Measurements from ENCODE around the gene RNF144B. TPM values are rescaled to one million over a fixed set of nuclear protein-coding genes. Genes with fewer than 3 reads are reported as not detected.

The RNF144B gene
- total and polyA plus RNA-seq, 10 of the 15 experiments (the other 5 are each of a cell fraction or from before 2014, with no cell fraction given), result 0.03 to 0.18 (median 0.14) TPM

- H3K79me2 ChIP-seq (ENCODE audit: control insufficient read depth, insufficient read depth, low read length), result no peaks in the 10 kb centered on the region
- RAD21 ChIA-PET (ENCODE audit: unreplicated experiment), result interaction anchor here (0.7 to 4.4 kb wide), 5 partner anchors 29 to 690 kb away, joined by 3 to 16 read pairs (median 3); no protein-coding TSS in a partner anchor
- in situ Hi-C loops (cut with MboI) (no loop called here), intact Hi-C loops (cut with micrococcal nuclease; ENCODE audit: unreplicated experiment) (loop anchor here (10.0 kb wide), 1 partner anchor 382 kb away; the partner anchor contains the start of gene NHLRC1)
- H2AFZ ChIP-seq (ENCODE audit: control insufficient read depth, low read depth, low read length), result no peak overlapping the region
- POLR2A ChIA-PET, result interaction anchor here (1.1 kb wide), 1 partner anchor 809 kb away, joined by 3 read pairs; no protein-coding TSS in a partner anchor
- DNase-seq (ENCODE audit: low read depth, low spot score) (no peak), ATAC-seq (no peak), FAIRE-seq (no peak)
- H3K9me3 ChIP-seq (replicated peaks; ENCODE audit: control insufficient read depth, insufficient read depth, low read length), result no peaks in the 10 kb centered on the region
- H4K20me1 ChIP-seq (ENCODE audit: control insufficient read depth, insufficient read depth), result no peaks in the 10 kb centered on the region
- no peak overlapping the region for H3K27ac ChIP-seq (ENCODE audit: control insufficient read depth, insufficient read depth)
- 0 out of 4 replicates have a peak, but pooled peaks cover 0 to 4% of the 10 kb centered on the region in 2 experiments for H3K27me3 ChIP-seq (replicated peaks in 1 of 2; ENCODE audit: control insufficient read depth in 2 of 2, insufficient read depth in 2 of 2, low read length in 1 of 2)
- TF ChIP-seq RELA (IDR thresholded peaks at IDR 0.05; ENCODE audit: borderline replicate concordance, partially characterized antibody) (no peak), TCF7 (IDR thresholded peaks at IDR 0.05; ENCODE audit: borderline replicate concordance) (no peak), SPI1 (IDR thresholded peaks at IDR 0.05; ENCODE audit: borderline replicate concordance, insufficient read depth, low read depth, low read length) (no peak), STAT1 (conservative IDR thresholded peaks at IDR 0.05) (no peak), BRCA1 (IDR thresholded peaks at IDR 0.05; ENCODE audit: low read depth, low read length) (no peak)
- no TSS peak for BruUV-seq (replicated peaks)
- CTCF ChIA-PET, result interaction anchor here (6.0 to 7.5 kb wide), 2 partner anchors 178 to 183 kb away, joined by 62 to 126 read pairs; no protein-coding TSS in a partner anchor
- H3K4me3 ChIP-seq, result no peak overlapping the region
- H3K4me1 ChIP-seq (ENCODE audit: control insufficient read depth, insufficient read depth, low read length), result no peaks in the 10 kb centered on the region
- 55% methylated on average over 7 of the region's 7 CpGs for WGBS (ENCODE audit: insufficient coverage, insufficient replicate concordance, low lambda C conversion rate, missing lambda C conversion rate)
- no peak overlapping the region for H3K9ac ChIP-seq (ENCODE audit: control insufficient read depth, insufficient read depth, low read length)
- no peak overlapping the region for H3K4me2 ChIP-seq (ENCODE audit: control insufficient read depth, insufficient read depth)
- no peaks in the 10 kb centered on the region for H3K36me3 ChIP-seq (ENCODE audit: control insufficient read depth in 2 of 2, insufficient read depth in 2 of 2, low read length in 1 of 2)
- SMC1A ChIA-PET (ENCODE audit: uncharacterized antibody, unreplicated experiment), result interaction anchor here (0.6 to 6.5 kb wide), 3 partner anchors 113 to 184 kb away, joined by 3 to 101 read pairs (median 4); no protein-coding TSS in a partner anchor
Measured at GRCh38 chr6:18507018-18507415, 119.9 kb downstream of the RNF144B start.

DNA sequence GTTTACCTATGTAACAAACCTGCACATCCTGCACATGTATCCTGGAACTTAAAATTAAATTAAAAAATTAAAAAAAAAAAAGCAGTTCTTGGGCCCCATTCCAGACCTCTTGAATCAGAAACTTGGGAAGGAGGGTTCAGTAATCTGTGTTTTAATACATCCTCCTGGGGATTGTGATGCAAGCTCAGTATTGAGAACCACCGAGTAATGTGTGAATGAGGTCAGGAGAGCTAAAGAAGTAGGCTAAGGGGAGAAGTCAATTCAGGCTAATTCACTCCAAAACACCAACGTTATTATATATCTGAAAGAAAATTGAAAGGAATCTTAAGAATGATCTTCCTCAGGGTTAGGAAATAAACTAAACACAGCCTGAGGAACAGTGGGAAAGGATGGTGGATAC, 120.4 kb downstream of the RNF144B start:
- H3K4me3 ChIP-seq, result no peak overlapping the region
- H3K4me1 ChIP-seq (ENCODE audit: control insufficient read depth, insufficient read depth, low read length), result no peaks in the 10 kb centered on the region
- intact Hi-C loops (cut with micrococcal nuclease; ENCODE audit: unreplicated experiment) (loop anchor here (10.0 kb wide), 1 partner anchor 383 kb away; the partner anchor contains the start of gene NHLRC1), in situ Hi-C loops (cut with MboI) (no loop called here)
- H3K9ac ChIP-seq (ENCODE audit: control insufficient read depth, insufficient read depth, low read length), result no peak overlapping the region
- H3K36me3 ChIP-seq (ENCODE audit: control insufficient read depth in 2 of 2, insufficient read depth in 2 of 2, low read length in 1 of 2), result no peaks in the 10 kb centered on the region
- FAIRE-seq (no peak), DNase-seq (ENCODE audit: low read depth, low spot score) (no peak), ATAC-seq (no peak)
- no peaks in the 10 kb centered on the region for H3K9me3 ChIP-seq (replicated peaks; ENCODE audit: control insufficient read depth, insufficient read depth, low read length)
- 0% methylated on average over 2 of the region's 2 CpGs for WGBS (ENCODE audit: insufficient coverage, insufficient replicate concordance, low lambda C conversion rate, missing lambda C conversion rate)
- CTCF ChIA-PET, result interaction anchor here (6.0 to 7.5 kb wide), 2 partner anchors 179 to 184 kb away, joined by 62 to 126 read pairs; no protein-coding TSS in a partner anchor
- H3K4me2 ChIP-seq (ENCODE audit: control insufficient read depth, insufficient read depth), result no peak overlapping the region
- SMC1A ChIA-PET (ENCODE audit: uncharacterized antibody, unreplicated experiment), result interaction anchor here (1.8 to 6.5 kb wide), 2 partner anchors 180 to 184 kb away, joined by 4 to 101 read pairs; no protein-coding TSS in a partner anchor
- BruUV-seq (replicated peaks), result no TSS peak
- RAD21 ChIA-PET (ENCODE audit: unreplicated experiment), result interaction anchor here (4.4 kb wide), 1 partner anchor 184 kb away, joined by 16 read pairs; no protein-coding TSS in a partner anchor
- no peak overlapping the region for H2AFZ ChIP-seq (ENCODE audit: control insufficient read depth, low read depth, low read length)
- no peak overlapping the region for H3K27ac ChIP-seq (ENCODE audit: control insufficient read depth, insufficient read depth)
- no peaks in the 10 kb centered on the region for H3K79me2 ChIP-seq (ENCODE audit: control insufficient read depth, insufficient read depth, low read length)
- 0 out of 4 replicates have a peak, but pooled peaks cover 0 to 4% of the 10 kb centered on the region in 2 experiments for H3K27me3 ChIP-seq (replicated peaks in 1 of 2; ENCODE audit: control insufficient read depth in 2 of 2, insufficient read depth in 2 of 2, low read length in 1 of 2)
- POLR2A ChIA-PET, result interaction anchor here (1.1 kb wide), 1 partner anchor 809 kb away, joined by 3 read pairs; no protein-coding TSS in a partner anchor
- H4K20me1 ChIP-seq (ENCODE audit: control insufficient read depth, insufficient read depth), result no peaks in the 10 kb centered on the region
- TF ChIP-seq CUX1 (IDR thresholded peaks at IDR 0.05; ENCODE audit: insufficient replicate concordance, low read depth, low read length) (no peak), GATAD2B (conservative IDR thresholded peaks at IDR 0.05; ENCODE audit: low read depth) (no peak), NFYA (IDR thresholded peaks at IDR 0.05; ENCODE audit: borderline replicate concordance, low read depth, low read length) (no peak), HDAC2 (IDR thresholded peaks at IDR 0.05) (no peak), GABPA (IDR thresholded peaks at IDR 0.05; ENCODE audit: low read depth) (no peak), NR2F1 (conservative IDR thresholded peaks at IDR 0.05) (no peak), RAD21 (IDR thresholded peaks at IDR 0.05; ENCODE audit: insufficient read depth, low read depth, low read length) (no peak)
